Tibial nerve (tissue), 4 donors: ENCODE measurements around the gene TRAPPC6A. TPM values are rescaled to one million over a fixed set of nuclear protein-coding genes. Genes with fewer than 3 reads are reported as not detected.

Experiments
- DNase-seq, 2 donors: peaks; one replicate each; pipeline ENCODE4 v3.0.0-alpha.2; 2019; ENCODE audit warnings: low spot score in 2 of 2
- H3K27ac ChIP-seq, 4 donors: fragments of 200-600 bp; sonication (generic) in 3 of 4; one replicate each; pipeline ENCODE4 v1.5.1; 2017 to 2019; ENCODE audit warnings: mild to moderate bottlenecking in 1 of 4
- H3K27me3 ChIP-seq, 2 donors: fragments of 200-600 bp; sonication (generic) in 1 of 2; one replicate each; pipeline versions ENCODE4 v1.5.1 to v1.6.0; 2017 to 2019
- H3K36me3 ChIP-seq, 3 donors: fragments of 200-600 bp; sonication (generic); one replicate each; pipeline ENCODE4 v1.5.1; 2018 to 2019
- H3K4me1 ChIP-seq, 4 donors: fragments of 200-600 bp; sonication (generic) in 3 of 4; one replicate each; pipeline ENCODE4 v1.5.1; 2017 to 2019
- H3K4me3 ChIP-seq, 4 donors: fragments of 200-600 bp; sonication (generic) in 3 of 4; one replicate each; pipeline ENCODE4 v1.5.1; 2017 to 2019; ENCODE audit warnings: mild to moderate bottlenecking in 1 of 4, moderate library complexity in 1 of 4
- H3K9me3 ChIP-seq, 4 donors: fragments of 200-600 bp; sonication (generic) in 3 of 4; one replicate each; pipeline ENCODE4 v1.5.1; 2017 to 2019
- EP300 ChIP-seq, 2 donors: sonication (generic); formaldehyde crosslinking; IDR thresholded peaks; one replicate each; pipeline ENCODE4 v1.6.1; 2017; ENCODE audit warnings: antibody characterized with exemption in 2 of 2, mild to moderate bottlenecking in 1 of 2
- POLR2A ChIP-seq, 2 donors: fragments of 450-650 bp; IDR thresholded peaks; one replicate each; pipeline ENCODE4 v1.6.1; 2017; ENCODE audit warnings: antibody characterized with exemption in 2 of 2, mild to moderate bottlenecking in 2 of 2, moderate library complexity in 2 of 2
- whole genome bisulfite sequencing, 2 donors: methylation state at CpG; one replicate each; pipeline ENCODE4 v1.1.5; 2018; 5-methylcytosine and 5-hydroxymethylcytosine counted together
- total RNA-seq, 4 donors: library from RNA; depleted of rRNA; stranded (reverse); fragments of >200 nt; gene quantifications; one replicate each; pipeline ENCODE4 v1.1.0, GENCODE V29; 2016
- TF ChIP-seq, protein P1 (sequence below), 5 experiments: fragments of 200-600 bp in 3 of 5; fragments of 450-650 bp in 2 of 5; sonication (generic) in 3 of 5; IDR thresholded peaks; one replicate each; pipeline ENCODE4 v1.5.1; 2016 to 2019; ENCODE audit warnings: antibody characterized with exemption in 5 of 5, mild to moderate bottlenecking in 3 of 5, moderate library complexity in 2 of 5

The TRAPPC6A gene
- total RNA-seq, 4 donors from 2014 or later, result 13.5 to 52.9 (median 29.1) TPM

DNA sequence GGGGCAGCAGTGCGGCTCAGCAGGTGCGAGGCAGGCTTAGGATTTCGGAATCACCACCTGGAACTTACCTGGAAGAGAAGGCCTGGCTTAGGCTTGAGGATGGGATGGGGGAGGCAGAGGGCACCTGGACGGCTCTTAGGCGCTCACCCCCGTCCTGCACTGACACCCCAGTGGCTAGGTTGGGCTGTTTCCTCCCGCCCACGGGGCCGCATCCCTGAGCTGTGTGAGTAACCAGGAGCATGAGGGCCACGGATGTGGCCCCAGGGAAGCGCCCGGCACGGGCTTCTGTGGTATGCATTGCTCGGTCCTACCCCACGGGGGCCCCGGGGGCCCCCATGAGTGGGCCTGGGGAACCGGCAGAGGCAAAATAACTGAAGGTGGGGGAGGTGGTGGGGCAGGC, 14.9 kb downstream of the TRAPPC6A start:
- Histone ChIP-seq H3K9me3 (no peaks in the 10 kb centered on the region), H3K27ac (no peak overlapping the region), H3K4me1 (peaks cover 0 to 20% (median 4%) of the 10 kb centered on the region in 4 donors), H3K4me3 (no peak overlapping the region), H3K36me3 (no peaks in the 10 kb centered on the region), H3K27me3 (peaks cover 0 to 42% of the 10 kb centered on the region in 2 donors)
- no peak for DNase-seq
- 69 to 75% methylated on average over 11 to 14 of the region's 17 CpGs for WGBS, 2 donors
- TF ChIP-seq EP300 (IDR thresholded peaks at IDR 0.05) (no peak), POLR2A (IDR thresholded peaks at IDR 0.05) (no peak)
- TF ChIP-seq, protein P1, sequence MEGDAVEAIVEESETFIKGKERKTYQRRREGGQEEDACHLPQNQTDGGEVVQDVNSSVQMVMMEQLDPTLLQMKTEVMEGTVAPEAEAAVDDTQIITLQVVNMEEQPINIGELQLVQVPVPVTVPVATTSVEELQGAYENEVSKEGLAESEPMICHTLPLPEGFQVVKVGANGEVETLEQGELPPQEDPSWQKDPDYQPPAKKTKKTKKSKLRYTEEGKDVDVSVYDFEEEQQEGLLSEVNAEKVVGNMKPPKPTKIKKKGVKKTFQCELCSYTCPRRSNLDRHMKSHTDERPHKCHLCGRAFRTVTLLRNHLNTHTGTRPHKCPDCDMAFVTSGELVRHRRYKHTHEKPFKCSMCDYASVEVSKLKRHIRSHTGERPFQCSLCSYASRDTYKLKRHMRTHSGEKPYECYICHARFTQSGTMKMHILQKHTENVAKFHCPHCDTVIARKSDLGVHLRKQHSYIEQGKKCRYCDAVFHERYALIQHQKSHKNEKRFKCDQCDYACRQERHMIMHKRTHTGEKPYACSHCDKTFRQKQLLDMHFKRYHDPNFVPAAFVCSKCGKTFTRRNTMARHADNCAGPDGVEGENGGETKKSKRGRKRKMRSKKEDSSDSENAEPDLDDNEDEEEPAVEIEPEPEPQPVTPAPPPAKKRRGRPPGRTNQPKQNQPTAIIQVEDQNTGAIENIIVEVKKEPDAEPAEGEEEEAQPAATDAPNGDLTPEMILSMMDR (IDR thresholded peaks at IDR 0.05), result no peak

DNA sequence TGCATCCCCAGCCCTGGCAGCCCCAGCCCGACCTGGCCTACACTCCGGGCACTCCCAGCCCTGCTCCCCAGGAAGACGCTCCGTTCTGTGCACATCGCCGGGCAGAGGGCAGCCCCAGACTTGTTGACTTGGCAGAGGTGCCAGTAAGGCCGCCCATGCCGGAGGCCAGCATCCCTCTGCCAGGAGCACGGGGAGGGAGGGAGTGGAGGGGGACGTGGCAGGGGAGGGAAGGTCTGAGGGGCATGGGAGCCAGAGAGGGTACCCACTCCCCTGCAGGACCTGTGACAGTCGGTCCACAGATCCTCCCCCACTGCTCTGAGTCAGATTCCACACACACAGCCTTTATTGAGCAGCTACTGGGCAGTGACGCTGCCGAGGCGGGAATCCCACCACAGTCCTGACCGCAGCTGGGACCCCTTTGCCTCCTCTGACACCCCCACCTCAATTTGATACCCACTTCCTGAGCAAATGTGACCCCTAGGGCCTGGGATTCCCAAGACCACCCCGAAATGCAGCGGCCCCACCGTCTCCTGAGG, 15.4 kb downstream of the TRAPPC6A start:
- Histone ChIP-seq H3K36me3 (no peaks in the 10 kb centered on the region), H3K4me1 (peaks cover 0 to 20% (median 4%) of the 10 kb centered on the region in 4 donors), H3K9me3 (no peaks in the 10 kb centered on the region), H3K27me3 (peaks cover 0 to 46% of the 10 kb centered on the region in 2 donors), H3K27ac (no peak overlapping the region), H3K4me3 (no peak overlapping the region)
- DNase-seq, result no peak
- no peak for TF ChIP-seq POLR2A (IDR thresholded peaks at IDR 0.05)
- TF ChIP-seq, protein P1 (IDR thresholded peaks at IDR 0.05), result no peak
- TF ChIP-seq EP300 (IDR thresholded peaks at IDR 0.05), result no peak
- WGBS, 2 donors, result 69 to 71% methylated on average over 18 of the region's 18 CpGs

DNA sequence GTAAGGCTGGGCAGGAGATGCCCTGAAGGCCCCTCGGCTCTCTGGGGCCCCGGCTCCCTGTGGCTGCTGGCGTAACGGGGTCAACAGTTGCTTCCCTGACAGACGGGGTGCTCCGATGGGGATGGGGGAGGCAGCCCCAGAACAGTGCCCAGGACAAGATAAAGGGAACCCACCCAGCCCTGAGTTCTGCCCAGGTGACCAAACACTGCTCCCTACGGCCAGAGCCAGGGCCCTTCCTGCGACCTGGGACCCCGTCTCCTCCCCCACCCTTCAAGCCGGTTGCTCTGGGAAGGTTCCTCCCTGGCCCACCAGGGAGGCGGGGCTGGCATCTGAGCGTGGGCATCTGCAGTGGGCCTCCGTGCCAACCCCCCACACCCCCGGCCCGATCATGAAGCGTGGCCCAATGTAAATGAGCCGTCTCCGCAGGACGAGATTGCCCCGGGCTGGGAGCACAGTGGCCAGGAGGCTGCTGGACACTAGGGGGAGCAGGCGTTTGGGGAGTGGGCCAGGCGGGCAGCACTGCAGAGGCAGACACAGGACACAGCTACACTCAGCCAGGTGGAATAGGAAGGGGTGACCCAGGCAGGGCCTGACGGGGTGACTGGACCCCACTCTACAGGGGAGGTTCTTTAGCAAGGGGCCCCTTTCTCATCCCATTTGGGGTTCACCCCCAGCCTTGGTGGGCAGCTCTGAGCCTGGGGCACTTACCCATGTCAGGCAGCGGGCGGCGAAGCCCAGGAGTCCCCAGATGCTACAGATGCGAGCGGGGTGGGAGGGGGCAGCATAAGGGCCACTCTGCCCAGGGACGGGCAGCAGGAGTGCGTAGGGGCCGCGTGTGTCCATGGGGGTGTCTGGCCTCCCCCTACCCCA, 16.1 kb downstream of the TRAPPC6A start:
- H3K27ac ChIP-seq, result no peak overlapping the region
- no peaks in the 10 kb centered on the region for H3K9me3 ChIP-seq
- no peak for DNase-seq
- no peak overlapping the region for H3K4me3 ChIP-seq
- H3K27me3 ChIP-seq, result peaks cover 0 to 54% of the 10 kb centered on the region in 2 donors
- H3K4me1 ChIP-seq, result peaks cover 0 to 20% (median 4%) of the 10 kb centered on the region in 4 donors
- TF ChIP-seq EP300 (IDR thresholded peaks at IDR 0.05), result no peak
- TF ChIP-seq, protein P1 (IDR thresholded peaks at IDR 0.05), result peak in 2 of 5 experiments; percentile 22 to 23
- TF ChIP-seq POLR2A (IDR thresholded peaks at IDR 0.05), result no peak
- 26 to 55% methylated on average over 16 to 22 of the region's 32 CpGs for WGBS, 2 donors
- no peaks in the 10 kb centered on the region for H3K36me3 ChIP-seq

DNA sequence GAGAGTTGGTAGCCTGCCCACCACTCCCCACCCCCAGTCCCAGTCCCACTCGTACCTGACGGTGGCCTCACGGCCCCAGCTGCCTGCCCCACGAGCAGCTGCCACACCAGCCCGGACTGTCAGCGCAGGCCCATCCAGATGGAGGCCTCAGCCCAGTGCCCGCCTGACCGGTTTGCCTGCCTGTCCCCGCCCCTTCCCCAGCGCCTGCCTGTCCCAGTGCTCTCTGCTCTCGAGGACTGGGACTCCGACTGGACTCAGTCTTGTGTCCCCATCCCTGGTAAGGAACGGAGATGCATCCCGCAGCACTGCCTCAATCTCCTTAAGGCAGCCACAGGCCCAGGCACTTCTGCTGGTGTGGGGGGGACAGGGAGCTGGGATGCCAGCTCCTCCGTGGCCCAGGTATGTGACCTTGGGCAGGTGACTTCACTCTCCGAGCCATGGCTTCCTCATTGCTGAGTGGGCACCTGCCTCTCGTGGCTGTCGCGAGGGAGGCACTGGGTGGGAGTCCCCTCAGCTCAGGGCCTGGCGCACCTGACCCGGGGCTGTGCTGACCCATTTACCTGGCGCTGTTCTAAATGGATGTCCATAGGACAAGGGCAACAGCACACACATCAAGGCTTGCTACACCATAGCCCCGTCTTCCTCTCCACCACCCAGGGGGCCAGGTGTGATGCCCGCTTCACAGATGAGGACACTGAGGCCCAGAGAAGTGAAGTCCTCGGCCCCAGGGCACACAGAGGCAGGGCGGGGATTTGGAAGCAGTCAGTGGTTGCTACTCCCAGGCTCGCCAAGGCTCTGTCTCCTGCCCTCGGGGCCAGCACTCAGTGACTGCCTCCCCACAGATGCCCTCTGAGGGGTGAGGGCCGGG, 16.9 kb downstream of the TRAPPC6A start, which contains the start of gene NKPD1:
NKPD1 (minus strand) TSS at position 113 of the 868 bp plus-strand sequence. CDS start 832 bp downstream, outside the sequence.
- Histone ChIP-seq H3K27ac (no peak within 1 kb of the TSS), H3K9me3 (no peaks in the 10 kb centered on the region), H3K36me3 (no peaks in the 10 kb centered on the region), H3K4me3 (no peak within 1 kb of the TSS), H3K4me1 (peaks cover 0 to 20% (median 4%) of the 10 kb centered on the region in 4 donors), H3K27me3 (peaks cover 0 to 62% of the 10 kb centered on the region in 2 donors)
- no peak for DNase-seq
- 41 to 49% methylated on average over 21 to 22 of the region's 29 CpGs for WGBS, 2 donors
- TF ChIP-seq POLR2A (IDR thresholded peaks at IDR 0.05) (no peak), EP300 (IDR thresholded peaks at IDR 0.05) (no peak)
- TF ChIP-seq, protein P1 (IDR thresholded peaks at IDR 0.05), result no peak
